Parathyroid adenoma (tissue), 2 donors: ENCODE data around the gene SCAMP4.
A peak's percentile ranks its signal among the peaks of the same experiment; 100 is the strongest.

Source experiments
- H2AFZ ChIP-seq: fragments of 300-600 bp; sonication (generic); one replicate; pipeline ENCODE4 v1.7.0; 2017; ENCODE audit warnings: antibody characterized with exemption, mild to moderate bottlenecking
- H3K27ac ChIP-seq: fragments of 300-600 bp; sonication (generic); one replicate; pipeline ENCODE4 v1.7.0; 2017
- H3K27me3 ChIP-seq: fragments of 300-600 bp; sonication (generic); one replicate; pipeline ENCODE4 v1.7.0; 2017; ENCODE audit warnings: low read length; ENCODE audit not compliant: control insufficient read depth, insufficient read depth
- H3K36me3 ChIP-seq: fragments of 300-600 bp; sonication (generic); one replicate; pipeline ENCODE4 v1.7.0; 2017; ENCODE audit warnings: low read length; ENCODE audit not compliant: control insufficient read depth, insufficient read depth
- H3K4me1 ChIP-seq: fragments of 300-600 bp; sonication (generic); one replicate; pipeline ENCODE4 v1.7.0; 2017; ENCODE audit warnings: control low read depth
- H3K4me2 ChIP-seq: fragments of 300-600 bp; sonication (generic); one replicate; pipeline ENCODE4 v1.7.0; 2017; ENCODE audit warnings: low read length
- H3K4me3 ChIP-seq: fragments of 300-600 bp; sonication (generic); one replicate; pipeline ENCODE4 v1.7.0; 2017; ENCODE audit warnings: low read depth, low read length
- H3K79me2 ChIP-seq: fragments of 300-600 bp; sonication (generic); one replicate; pipeline ENCODE4 v1.7.0; 2017; ENCODE audit warnings: control low read depth
- H3K9ac ChIP-seq: fragments of 300-600 bp; sonication (generic); one replicate; pipeline ENCODE4 v1.7.0; 2017; ENCODE audit warnings: mild to moderate bottlenecking
- H3K9me3 ChIP-seq: fragments of 300-600 bp; sonication (generic); one replicate; pipeline ENCODE4 v1.7.0; 2017; ENCODE audit warnings: low read length; ENCODE audit not compliant: control insufficient read depth
- TF ChIP-seq, protein P1 (sequence below): fragments of 300-600 bp; sonication (generic); IDR thresholded peaks from one replicate; pipeline ENCODE4 v1.7.0; 2017; ENCODE audit warnings: antibody characterized with exemption, mild to moderate bottlenecking
- donor health status: primary hyperparathyroidism.

The SCAMP4 gene

DNA sequence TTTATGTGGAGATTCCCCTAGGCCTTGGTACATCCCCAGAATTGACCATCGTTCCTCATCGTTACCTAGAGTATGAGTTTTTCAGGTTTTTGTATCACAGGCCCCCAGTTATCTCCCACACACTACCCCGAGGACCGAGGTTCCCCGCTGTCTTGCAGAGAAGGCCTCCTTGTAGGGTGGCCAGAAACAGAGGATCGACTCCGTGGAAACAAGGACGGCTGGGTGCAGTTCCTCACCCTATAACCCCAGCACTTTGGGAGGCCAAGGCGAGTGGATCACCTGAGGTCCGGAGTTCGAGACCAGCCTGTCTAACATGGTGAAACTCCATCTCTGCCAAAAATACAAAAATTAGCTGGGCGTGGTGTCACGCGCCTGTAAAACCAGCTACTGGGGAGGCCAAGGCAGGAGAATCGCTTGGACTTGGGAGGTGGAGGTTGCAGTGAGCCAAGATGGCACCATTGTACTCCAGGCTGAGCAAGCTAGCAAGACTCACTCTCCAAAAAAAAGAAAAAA lies 720 bp downstream of the SCAMP4 start:
- H3K9me3 ChIP-seq: no peaks in the 10 kb centered on the region
- no peaks in the 10 kb centered on the region for H3K36me3 ChIP-seq
- peak overlapping the region; percentile 37 for H3K27ac ChIP-seq
- TF ChIP-seq, protein P1, sequence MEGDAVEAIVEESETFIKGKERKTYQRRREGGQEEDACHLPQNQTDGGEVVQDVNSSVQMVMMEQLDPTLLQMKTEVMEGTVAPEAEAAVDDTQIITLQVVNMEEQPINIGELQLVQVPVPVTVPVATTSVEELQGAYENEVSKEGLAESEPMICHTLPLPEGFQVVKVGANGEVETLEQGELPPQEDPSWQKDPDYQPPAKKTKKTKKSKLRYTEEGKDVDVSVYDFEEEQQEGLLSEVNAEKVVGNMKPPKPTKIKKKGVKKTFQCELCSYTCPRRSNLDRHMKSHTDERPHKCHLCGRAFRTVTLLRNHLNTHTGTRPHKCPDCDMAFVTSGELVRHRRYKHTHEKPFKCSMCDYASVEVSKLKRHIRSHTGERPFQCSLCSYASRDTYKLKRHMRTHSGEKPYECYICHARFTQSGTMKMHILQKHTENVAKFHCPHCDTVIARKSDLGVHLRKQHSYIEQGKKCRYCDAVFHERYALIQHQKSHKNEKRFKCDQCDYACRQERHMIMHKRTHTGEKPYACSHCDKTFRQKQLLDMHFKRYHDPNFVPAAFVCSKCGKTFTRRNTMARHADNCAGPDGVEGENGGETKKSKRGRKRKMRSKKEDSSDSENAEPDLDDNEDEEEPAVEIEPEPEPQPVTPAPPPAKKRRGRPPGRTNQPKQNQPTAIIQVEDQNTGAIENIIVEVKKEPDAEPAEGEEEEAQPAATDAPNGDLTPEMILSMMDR: no peak
- peak overlapping the region; percentile 71 for H3K4me3 ChIP-seq
- H3K4me1 ChIP-seq: peaks cover 4% of the 10 kb centered on the region
- H3K4me2 ChIP-seq: peak overlapping the region; percentile 97
- H3K27me3 ChIP-seq: no peaks in the 10 kb centered on the region
- peaks cover 8% of the 10 kb centered on the region for H3K79me2 ChIP-seq
- H2AFZ ChIP-seq: peak overlapping the region; percentile 61
- H3K9ac ChIP-seq: no peak overlapping the region

DNA sequence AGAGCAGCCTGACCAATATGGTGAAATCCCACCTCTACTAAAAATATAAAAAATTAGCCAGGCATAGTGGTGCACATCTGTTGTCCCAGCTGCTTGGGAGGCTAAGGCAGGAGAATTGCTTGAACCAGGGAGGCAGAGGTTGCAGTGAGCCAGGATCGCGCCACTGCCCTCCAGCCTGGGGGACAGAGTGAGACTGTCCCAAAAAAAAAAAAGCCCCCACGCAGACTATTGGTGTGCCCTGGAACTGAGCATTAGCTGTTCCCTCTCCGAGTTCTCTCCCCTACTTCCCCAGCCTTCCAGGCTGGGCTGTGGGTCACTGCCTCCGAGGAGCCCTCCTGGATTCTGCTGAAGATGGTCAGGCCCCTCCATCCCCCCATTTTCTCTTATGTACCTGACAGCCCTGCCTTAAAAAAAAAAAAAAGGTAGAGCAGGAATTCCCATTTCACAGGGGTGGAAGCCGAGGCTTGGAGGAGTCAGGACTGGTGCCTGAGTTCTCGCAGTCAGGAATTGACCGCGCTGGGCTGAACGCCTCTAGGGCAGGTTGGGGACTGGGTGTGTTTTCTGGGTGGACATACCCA lies 1.9 kb downstream of the SCAMP4 start:
- H2AFZ ChIP-seq: no peak overlapping the region
- no peak overlapping the region for H3K4me2 ChIP-seq
- peaks cover 4% of the 10 kb centered on the region for H3K4me1 ChIP-seq
- TF ChIP-seq, protein P1: no peak
- H3K9ac ChIP-seq: no peak overlapping the region
- H3K27me3 ChIP-seq: no peaks in the 10 kb centered on the region
- H3K27ac ChIP-seq: no peak overlapping the region
- H3K36me3 ChIP-seq: no peaks in the 10 kb centered on the region
- H3K79me2 ChIP-seq: peaks cover 8% of the 10 kb centered on the region
- H3K4me3 ChIP-seq: no peak overlapping the region
- H3K9me3 ChIP-seq: no peaks in the 10 kb centered on the region

DNA sequence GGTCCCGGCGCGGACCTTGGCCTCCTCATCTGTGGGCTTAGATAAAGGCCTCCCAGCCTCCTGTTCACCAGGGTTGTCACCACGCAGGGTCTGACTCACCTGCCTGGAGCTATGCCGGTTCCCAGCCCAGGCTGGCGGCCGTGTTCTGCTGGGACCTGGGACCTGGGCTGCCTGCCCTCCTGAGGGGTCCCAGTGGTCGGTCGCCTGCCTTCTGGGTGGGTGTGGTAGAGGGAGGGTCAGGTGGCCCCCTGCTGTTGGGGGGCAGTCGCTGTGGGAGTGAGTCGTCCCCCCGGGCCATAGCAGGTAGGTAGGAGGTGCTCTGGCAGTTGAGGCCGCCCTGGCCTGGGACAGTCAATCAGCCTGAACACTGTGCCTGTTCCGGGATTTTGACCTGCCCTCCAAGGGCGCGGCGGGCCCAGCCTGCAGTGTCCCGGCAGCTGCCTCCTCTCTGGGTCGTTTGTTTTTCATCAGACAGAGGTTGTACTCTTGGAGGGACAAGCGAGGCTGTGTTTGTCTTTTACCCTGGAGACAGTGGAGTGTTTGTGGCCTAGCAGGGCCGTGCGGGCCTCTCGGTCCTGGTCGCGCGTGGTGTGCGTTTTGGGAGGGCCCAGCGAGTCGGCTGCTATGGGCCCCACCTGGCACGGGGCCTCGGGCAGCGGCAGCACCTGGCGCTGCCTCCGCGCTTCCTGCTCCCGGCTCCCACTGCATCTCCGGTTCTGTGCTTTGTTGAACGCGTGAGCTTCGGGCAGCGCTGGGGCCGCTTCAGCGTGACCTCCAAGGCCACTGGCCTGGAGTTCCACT lies 2.6 kb downstream of the SCAMP4 start:
- Histone ChIP-seq H3K79me2 (peaks cover 8% of the 10 kb centered on the region), H3K4me2 (no peak overlapping the region), H3K9me3 (no peaks in the 10 kb centered on the region), H2AFZ (no peak overlapping the region), H3K4me3 (no peak overlapping the region), H3K9ac (no peak overlapping the region), H3K36me3 (no peaks in the 10 kb centered on the region), H3K27ac (no peak overlapping the region), H3K4me1 (peaks cover 4% of the 10 kb centered on the region), H3K27me3 (no peaks in the 10 kb centered on the region)
- TF ChIP-seq, protein P1: no peak

DNA sequence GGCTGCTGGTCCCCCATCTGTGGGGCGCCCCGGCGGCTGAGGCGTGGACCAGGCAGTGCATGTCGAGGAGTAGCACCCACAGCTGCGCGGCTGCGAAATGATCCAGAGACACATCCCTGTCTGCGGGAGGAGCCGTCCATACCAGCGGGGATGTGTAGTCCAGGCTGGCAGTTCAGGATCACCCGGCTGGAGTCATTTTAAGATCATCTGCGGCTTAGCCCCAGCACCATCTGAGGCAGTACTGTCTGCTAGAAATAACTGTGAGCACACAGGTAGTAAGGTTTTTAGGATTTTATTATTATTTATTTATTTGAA lies 3.1 kb downstream of the SCAMP4 start:
- Histone ChIP-seq H3K36me3 (no peaks in the 10 kb centered on the region), H3K27ac (no peak overlapping the region), H3K9me3 (no peaks in the 10 kb centered on the region), H3K4me2 (no peak overlapping the region), H2AFZ (no peak overlapping the region), H3K79me2 (peaks cover 8% of the 10 kb centered on the region), H3K4me3 (no peak overlapping the region), H3K9ac (no peak overlapping the region), H3K27me3 (no peaks in the 10 kb centered on the region), H3K4me1 (peaks cover 4% of the 10 kb centered on the region)
- TF ChIP-seq, protein P1: no peak

DNA sequence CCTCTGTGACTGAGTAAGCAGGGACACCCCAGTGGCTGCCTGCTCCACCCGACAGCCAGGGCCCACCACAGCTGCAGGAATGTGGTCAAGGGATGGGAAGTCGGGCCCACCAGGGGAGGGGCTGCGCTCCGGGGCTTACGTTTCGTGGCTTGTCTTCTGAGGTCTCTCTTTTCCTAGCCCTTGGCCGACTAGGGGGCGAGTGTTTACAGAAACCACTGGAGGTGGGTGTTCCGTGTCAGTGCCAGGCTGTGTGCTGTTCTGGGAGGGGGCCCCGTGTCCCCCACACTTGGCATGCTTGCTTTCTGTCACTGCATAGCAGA lies 4.5 kb downstream of the SCAMP4 start:
- no peak overlapping the region for H2AFZ ChIP-seq
- H3K36me3 ChIP-seq: no peaks in the 10 kb centered on the region
- H3K4me1 ChIP-seq: peaks cover 4% of the 10 kb centered on the region
- H3K9me3 ChIP-seq: no peaks in the 10 kb centered on the region
- H3K9ac ChIP-seq: no peak overlapping the region
- H3K27ac ChIP-seq: no peak overlapping the region
- H3K4me3 ChIP-seq: no peak overlapping the region
- no peak overlapping the region for H3K4me2 ChIP-seq
- no peaks in the 10 kb centered on the region for H3K27me3 ChIP-seq
- H3K79me2 ChIP-seq: peaks cover 10% of the 10 kb centered on the region
- TF ChIP-seq, protein P1: no peak
